ENCODE results near the gene FTMT. TPM values are rescaled to one million over a fixed set of nuclear protein-coding genes. Genes with fewer than 3 reads are reported as not detected.
A peak's percentile ranks its signal among the peaks of the same experiment; 100 is the strongest.

FTMT gene
- total and polyA plus RNA-seq, 2 of the 4 experiments (the other 2 are of a cell fraction) = not detected

DNA sequence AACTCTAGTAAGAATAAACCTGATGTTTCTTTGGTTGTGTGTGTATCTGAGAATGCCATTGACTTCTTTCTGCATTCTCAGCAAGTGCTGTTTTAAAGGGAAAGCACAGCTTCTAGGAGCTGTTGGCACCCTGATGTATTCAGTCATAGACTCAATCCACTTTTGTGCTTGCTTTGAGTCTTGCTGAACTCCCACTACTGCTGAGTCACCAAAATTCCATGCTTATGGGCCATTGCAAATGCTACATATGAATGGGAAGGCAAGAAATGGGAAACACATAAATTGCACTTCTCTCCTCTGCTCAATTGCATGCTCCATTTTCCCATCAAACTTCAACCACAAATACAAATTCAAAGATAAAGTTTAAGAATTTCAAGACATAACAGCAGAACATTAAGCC lies 9.8 kb upstream of the FTMT start:
- POLR2A ChIA-PET (ENCODE audit: unreplicated experiment) = no interaction called here
- H4K20me1 ChIP-seq (ENCODE audit: insufficient read depth, low read length) = no peaks in the 10 kb centered on the region
- TF ChIP-seq RCOR1 (IDR thresholded peaks at IDR 0.05; ENCODE audit: insufficient replicate concordance, low read length) (no peak), MAZ (IDR thresholded peaks at IDR 0.05; ENCODE audit: borderline replicate concordance, low read depth, low read length) (no peak), MXI1 (IDR thresholded peaks at IDR 0.05; ENCODE audit: borderline replicate concordance, low read depth, low read length) (no peak), MAFK (IDR thresholded peaks at IDR 0.05; ENCODE audit: low read depth, low read length) (peak; percentile 35; the same call in 1 of the 2 replicates)
- DNase-seq = no peak
- H2AK5ac ChIP-seq (ENCODE audit: low read depth, low read length) = no peak overlapping the region
- no peak overlapping the region for H2BK5ac ChIP-seq (ENCODE audit: low read depth, low read length, poor library complexity, severe bottlenecking)
- no TSS peak for BruUV-seq (replicated peaks)
- no peak overlapping the region for H3K14ac ChIP-seq (replicated peaks; ENCODE audit: low read depth, low read length)
- no peak overlapping the region for H3K9ac ChIP-seq (ENCODE audit: low read depth, low read length)
- no peak overlapping the region for H2AFZ ChIP-seq (replicated peaks; ENCODE audit: low read length, poor library complexity)
- no peaks in the 10 kb centered on the region for H3K27me3 ChIP-seq (ENCODE audit: control insufficient read depth, insufficient read depth, low read length)
- no peaks in the 10 kb centered on the region for H3K9me1 ChIP-seq (ENCODE audit: insufficient read depth, low read length)
- H3K18ac ChIP-seq (ENCODE audit: low read depth, low read length) = no peak overlapping the region
- H2BK120ac ChIP-seq (ENCODE audit: low read depth, low read length) = no peak overlapping the region
- H3K4me1 ChIP-seq (ENCODE audit: control insufficient read depth, insufficient read depth, low read length) = no peaks in the 10 kb centered on the region
- H2AK9ac ChIP-seq (replicated peaks; ENCODE audit: low read depth, low read length, poor library complexity) = no peak overlapping the region
- H3K4ac ChIP-seq (ENCODE audit: low read depth, low read length) = no peak overlapping the region
- no peaks in the 10 kb centered on the region for H3K9me3 ChIP-seq (ENCODE audit: control insufficient read depth, insufficient read depth, low read length)
- dilution Hi-C loops (cut with HindIII; ENCODE audit: low sequenced_read_pairs, unreplicated experiment) (no loop called here), intact Hi-C loops (cut with micrococcal nuclease) (no loop called here), in situ Hi-C loops (cut with MboI; ENCODE audit: low sequenced_read_pairs) (no loop called here)
- H2BK20ac ChIP-seq (ENCODE audit: low read depth, low read length) = no peak overlapping the region
- no peaks in the 10 kb centered on the region for H3K79me1 ChIP-seq (ENCODE audit: low read depth in 1 of 2, low read length in 2 of 2)
- H4K5ac ChIP-seq (ENCODE audit: low read depth, low read length) = no peak overlapping the region
- H4K8ac ChIP-seq (ENCODE audit: low read depth in 2 of 2, low read length in 2 of 2) = no peak overlapping the region
- H3K56ac ChIP-seq (ENCODE audit: extremely low read depth, insufficient read depth, low read length) = no peak overlapping the region
- H3K4me3 ChIP-seq (ENCODE audit: insufficient read depth, low read depth, low read length) = no peak overlapping the region
- no peaks in the 10 kb centered on the region for H3K36me3 ChIP-seq (ENCODE audit: control insufficient read depth, insufficient read depth, low read length)
- H3K4me2 ChIP-seq (ENCODE audit: low read depth, low read length) = no peak overlapping the region
- ATAC-seq (ENCODE audit: low read depth) = no peak
- no peak overlapping the region for H3K27ac ChIP-seq (ENCODE audit: insufficient read depth, low read length)
- H2BK15ac ChIP-seq (ENCODE audit: low read depth, low read length) = no peak overlapping the region
- H3K23ac ChIP-seq (ENCODE audit: low read depth, low read length) = no peak overlapping the region
- CTCF ChIA-PET = no interaction called here
- no peak overlapping the region for H4K91ac ChIP-seq (ENCODE audit: insufficient read depth, low read depth, low read length)

Data from IMR-90 (cell line).